GM19043 (cell line): ENCODE measurements around the gene WDR86.

Experiments
- ATAC-seq: cut with Tn5 transposase; IDR thresholded peaks from one replicate; pipeline ENCODE4 v1.9.1; 2021; ENCODE audit warnings: low read depth; ENCODE audit not compliant: unreplicated experiment

Gene WDR86

DNA sequence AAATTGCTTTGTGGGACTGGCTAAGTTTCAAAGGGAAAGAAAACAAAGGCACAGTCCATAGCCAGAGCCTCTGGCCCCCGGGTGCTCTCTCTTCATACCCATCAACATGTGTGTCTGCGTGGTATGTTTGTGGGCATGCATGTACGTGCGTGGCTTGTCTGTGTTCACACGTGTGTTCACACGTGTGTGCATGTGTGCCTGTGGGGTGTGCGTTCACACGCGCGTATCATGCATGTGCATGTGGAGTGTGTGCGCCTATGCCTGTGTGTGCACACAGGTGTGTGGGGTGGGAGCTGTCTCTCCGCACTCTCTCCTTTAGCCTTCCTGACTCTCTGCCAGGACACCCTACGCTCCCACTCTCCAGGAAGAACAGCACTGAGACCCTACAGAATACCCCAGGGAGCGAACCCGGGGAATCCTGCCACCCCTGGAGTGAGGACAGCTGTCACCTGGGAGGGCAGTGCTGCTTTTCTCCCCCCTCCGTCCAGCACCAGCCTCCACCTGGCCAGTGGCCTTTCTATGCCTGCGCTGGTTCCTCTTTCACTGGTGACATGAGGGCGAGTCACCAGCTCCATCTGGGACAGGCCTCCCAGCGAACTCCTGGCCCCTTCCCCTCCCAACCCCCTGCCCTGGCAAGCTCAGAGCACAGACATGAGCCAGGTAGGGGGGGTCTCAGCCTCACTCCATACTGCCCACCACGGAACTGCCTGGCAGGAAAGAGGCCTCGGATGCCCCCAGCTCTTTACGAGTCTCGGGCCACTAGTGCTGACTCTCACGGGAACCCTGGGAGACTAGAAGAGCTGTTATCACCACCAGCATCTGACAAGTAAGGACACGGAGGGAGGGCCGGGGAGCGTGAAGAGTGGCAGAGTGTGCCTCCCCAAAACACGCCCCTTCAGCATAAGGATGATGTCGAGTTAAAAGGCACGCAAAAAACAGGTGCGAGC lies 16.5 kb downstream of the WDR86 start:
- no peak for ATAC-seq

DNA sequence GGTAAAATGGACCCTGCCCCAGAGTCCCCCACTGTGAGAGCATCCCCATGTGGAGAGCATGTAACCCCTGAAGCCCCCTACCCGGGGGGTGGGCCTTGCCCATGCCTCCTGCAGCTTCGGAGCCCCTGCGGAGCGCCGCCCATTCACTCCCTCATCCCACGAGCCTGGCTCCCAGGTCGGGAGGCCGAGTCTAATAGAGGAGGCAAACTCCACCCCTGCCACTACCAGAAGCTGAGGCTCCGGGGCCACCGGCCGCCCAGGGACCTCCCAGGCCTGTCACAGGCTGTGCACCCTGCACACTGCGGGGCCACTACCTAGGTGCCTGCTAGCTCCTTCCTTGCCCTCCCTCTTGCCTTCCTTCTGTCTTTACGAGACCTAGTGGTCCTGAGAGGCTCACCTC lies 17.4 kb downstream of the WDR86 start:
- no peak for ATAC-seq

DNA sequence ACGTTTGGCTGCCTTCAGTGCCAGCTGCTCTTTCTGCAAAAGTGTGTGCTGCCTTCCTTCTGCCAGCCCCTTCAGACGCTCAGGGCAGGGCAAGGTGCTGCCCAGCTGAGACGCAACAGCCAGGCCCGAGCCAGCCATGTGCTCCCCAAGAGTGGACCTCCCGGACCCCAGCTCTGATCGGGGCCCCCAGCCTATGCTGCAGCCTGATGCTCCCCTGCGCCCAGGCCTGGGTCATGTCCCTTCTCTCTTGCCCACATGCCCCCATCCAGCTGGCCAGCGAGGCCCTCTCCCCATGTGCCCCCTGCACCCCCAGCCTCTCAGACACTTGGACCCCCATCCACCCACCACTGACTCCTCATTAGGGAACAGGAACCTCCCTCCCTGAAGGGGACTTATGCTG lies 17.8 kb downstream of the WDR86 start:
- no peak for ATAC-seq

DNA sequence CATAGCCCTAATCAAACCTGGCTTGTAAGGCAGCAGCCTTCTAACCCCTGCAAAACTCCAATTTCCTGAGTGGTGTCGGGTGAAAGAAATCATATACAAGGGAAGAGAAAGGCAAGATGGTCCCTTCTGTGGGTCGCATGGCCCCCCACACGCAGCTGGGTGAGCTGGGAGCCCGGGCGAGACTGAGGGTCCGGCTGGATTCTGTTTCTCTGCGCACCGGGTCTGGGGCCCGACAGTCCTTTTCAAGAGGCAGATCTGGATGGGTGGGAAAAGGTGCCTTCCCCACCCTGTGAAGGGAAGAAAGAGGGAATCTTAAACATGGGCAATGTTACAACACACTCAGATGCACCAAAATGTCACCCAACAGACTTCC lies 18.5 kb downstream of the WDR86 start:
- ATAC-seq = no peak

DNA sequence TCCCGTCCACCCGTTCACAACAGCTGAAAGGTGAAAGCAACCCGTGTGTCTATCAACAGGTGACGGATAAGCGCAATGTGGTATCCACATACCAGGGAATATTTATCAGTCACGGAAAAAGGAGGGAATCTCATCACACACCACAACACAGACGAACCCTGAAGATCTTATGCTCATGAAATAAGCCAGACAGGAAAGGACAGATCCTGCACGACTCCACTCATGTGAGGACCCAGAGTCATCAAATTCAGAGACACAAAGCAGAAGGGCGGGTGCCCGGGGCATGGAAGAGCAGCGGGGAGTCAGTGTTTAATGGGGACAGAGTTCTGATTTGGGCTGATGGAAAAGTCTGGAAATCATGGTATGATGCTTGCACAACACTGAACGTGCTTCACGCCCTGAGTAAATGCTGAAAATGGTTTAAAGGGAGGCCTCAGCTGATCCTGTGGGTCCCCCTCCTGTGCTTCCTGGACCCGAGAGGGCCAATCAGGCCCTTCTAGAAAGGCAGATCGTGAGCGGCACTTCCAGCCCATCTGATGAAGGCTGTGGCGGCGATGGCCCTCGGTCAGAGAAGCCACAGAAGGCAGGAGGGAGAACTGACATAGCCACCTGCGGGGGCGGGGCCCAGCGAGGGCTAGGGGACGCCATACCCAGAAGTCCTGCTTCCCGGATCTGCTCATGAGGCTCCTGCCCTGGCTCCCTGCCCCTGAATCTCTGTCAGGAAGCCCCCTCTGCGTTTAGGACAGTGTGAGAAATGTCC lies 19.1 kb downstream of the WDR86 start:
- ATAC-seq = no peak

DNA sequence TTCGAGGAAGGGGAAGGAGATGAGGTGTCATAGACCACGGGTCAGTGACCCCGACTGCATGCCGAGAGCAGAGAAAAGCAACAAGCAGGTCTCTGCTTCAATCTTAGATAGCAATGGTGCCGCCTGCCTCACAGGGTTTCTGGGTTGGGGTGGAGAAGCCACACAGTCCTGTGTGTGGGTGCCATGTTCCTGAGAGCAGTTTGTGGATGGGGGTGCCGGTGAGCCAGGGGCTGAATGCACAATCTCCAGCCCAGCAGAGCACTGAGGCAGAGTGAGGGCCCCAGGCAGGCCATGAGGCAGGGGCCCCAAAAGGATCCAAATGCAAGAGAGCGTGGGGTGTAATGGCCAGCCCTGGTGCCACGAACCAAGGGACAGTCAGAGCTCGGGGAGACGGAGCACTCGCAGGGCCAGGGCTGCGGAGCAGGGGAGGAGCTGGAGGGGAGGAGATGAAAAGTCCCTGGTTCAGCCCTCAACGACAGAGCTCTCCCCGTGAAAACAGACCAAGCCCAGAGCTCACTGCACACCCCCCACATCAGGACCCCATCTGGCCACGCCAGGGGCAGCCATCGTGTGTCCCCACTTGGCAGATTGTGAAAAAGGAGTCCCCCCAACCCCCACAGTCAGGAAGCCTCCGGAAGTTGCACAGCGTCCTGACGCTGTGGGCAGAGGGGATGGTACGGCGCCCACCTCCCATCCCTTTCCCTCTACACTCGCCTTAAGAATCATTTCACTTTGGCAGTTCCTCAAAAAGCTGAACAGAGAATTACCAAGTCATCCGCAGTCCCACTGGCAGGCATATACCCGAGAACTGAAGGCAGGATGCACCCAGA lies 19.9 kb downstream of the WDR86 start:
- no peak for ATAC-seq

DNA sequence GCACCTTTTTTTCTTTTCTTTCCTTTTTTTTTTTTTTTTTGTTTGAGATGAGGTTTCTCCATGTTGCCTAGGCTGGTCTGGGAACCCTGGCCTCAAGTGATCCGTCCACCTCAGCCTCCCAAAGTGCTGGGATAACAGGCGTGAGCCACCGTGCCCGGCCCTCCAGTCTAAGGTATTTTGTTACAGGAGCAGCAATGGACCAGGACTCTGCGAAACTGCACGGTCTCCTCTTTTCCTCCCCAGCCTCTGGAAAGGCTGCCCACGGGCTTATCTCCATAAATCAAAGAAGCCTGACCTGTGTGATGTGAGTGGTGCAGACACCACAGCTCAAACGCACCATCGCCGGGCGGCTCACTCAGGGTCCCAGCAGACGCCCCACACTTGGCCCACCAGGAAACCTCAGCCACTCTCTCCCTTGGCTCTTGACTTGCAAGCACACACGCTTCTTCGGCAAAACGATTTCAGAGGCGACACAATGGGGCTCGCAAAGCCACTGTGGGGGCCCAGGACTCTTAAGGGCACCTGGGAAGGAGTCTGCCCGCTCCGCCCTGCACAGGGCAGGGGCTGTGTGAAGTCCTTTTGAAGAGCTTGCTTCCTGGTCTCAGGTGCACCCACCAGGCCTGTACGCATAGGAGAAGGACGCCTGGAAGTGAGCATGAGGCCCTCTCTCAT lies 20.6 kb downstream of the WDR86 start:
- no peak for ATAC-seq

DNA sequence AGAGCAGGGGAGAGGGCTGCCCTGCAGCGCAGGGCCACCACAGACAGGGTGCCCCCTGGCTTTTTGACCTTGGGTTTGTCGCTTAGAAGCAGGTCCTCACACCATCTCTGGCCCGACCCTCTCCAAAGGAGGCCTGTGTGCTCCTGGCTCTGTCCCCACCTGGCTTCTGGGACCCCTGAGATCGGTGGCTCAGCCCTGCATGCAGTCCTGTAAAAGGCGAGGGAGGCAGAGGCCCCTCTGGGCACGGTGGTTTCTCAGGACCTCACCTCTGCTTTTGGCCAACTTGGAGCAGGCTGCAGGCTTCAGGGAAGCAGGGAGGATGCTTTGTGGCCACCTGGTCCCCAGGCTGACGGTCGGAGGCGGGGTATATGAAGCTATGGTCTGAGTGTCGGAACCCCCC lies 21.4 kb downstream of the WDR86 start:
- no peak for ATAC-seq

DNA sequence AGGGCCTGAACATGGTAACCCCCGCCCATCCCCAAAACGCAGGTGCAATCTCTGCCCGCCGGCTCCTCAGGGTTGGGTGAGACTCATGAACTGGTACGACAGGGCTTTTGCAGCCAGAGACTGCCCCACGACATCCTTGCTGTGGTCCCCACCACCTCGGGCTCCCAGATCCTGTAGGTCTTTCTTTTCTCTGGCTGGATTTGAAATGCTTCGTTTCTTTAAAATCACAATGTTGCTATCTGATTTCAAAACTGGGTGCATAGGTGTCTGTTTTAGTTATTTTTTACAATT lies 21.9 kb downstream of the WDR86 start:
- ATAC-seq = no peak

DNA sequence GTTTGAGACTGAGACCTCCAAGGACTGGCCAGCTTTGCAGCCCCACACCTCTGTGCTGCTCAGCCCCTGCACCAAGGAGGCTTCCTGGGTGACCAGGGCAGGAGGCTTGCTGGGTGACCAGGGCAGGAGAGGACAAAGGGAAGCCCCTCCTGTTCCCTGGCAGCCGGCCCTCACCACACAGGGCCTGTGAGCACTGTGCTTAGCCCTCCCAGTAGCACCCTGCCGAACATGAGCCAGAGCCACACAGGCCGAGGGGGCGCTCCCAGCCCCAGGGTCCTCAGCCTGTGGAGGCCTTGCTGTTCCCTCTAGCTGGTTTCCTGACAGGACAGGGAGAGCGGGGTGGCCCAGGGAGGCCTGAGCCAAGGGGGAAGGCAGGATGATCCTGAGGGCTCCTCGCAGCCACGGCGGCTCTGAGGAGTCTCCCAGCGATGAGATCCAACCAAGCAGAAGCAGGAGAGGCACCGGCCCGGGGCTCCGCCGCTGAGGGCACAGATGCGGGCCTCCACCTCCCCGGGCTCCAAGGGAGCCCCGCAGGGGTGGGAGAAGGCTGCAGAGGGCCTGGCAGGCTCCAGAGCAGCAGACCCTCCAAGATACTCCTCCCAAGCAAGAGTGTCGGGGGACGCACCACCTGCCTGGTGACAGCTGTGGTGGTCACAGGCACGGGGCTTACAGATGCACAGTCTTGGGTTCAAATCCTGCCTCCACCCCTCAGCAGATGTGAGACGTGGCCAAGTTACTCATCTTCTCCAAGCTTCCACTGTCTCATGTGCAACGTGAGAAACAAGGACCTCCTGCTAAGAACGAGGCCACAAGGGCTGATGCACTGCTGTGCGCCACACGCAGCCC lies 22.5 kb downstream of the WDR86 start:
- ATAC-seq = no peak

DNA sequence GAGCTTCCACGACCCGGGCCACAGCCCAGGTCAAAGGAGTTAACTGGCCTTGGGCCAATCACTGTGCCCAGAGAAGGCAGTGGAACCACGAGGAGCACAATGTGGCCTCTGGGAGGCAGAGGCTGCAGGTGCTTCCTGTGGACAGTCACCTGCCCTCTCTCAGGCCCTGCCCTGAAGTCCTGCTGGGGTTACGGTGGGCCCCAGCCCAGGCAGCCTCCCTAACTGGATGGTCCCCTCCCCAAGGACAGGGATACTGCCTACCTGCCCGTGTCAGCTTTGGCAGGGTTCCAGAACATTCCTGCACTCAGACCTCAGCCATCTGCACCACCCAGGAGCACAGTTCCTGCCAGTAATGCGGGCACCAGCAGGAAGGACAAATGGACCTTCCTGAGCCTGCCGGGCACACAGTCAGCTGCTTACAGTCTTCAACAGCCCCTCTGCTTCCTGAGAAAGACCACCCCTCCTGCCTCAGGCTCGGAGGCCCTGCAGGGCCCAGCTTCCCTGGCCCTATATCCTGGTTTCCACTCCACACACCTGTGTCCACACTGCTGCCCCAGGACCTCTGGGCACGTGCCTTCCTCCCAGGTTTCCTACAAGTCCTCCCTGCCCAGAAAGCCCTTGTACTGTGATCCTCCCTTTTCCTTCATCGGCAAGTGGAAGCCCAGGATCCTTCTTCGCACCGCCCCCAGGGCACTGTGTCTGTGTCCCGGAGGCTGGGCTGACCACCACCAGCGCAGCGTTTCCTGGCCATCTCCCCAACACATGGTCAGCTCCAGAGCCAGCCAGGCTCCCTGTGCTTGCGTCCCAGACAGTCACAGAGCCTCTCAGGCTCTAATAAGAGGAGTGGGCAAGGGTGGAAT lies 23.3 kb downstream of the WDR86 start:
- ATAC-seq = no peak

DNA sequence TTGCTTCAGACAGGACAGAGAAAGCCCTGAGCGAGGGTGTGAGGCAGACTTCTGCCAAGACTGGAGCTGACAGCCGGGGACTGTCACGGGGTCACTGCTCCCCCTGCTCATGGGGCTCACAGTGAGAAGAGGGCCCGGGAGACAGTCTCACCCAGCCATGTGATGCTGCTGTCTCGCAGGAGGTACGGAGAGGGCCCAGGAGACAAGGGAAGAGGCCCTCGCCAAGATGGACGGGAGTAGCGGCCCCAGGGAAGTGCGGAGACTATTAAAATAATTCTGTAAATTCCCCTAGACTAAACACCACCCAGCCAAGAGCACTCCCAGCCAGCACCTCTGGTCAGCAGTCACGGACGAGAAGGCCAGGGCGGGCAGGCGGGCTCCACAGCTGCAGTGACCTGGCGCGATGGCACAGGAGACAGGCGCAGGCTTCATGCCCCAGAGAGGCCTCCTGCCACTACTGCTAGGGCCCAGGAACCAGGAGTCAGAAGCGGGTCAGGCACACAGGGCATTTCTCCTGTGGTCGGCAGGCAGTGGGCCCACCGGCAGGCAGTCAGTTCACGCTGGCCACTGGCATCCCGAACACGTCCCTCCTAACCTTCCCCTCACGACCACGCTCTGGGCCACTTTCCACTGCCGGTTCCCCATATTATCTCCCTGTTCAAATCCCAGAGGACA lies 24.1 kb downstream of the WDR86 start:
- no peak for ATAC-seq

DNA sequence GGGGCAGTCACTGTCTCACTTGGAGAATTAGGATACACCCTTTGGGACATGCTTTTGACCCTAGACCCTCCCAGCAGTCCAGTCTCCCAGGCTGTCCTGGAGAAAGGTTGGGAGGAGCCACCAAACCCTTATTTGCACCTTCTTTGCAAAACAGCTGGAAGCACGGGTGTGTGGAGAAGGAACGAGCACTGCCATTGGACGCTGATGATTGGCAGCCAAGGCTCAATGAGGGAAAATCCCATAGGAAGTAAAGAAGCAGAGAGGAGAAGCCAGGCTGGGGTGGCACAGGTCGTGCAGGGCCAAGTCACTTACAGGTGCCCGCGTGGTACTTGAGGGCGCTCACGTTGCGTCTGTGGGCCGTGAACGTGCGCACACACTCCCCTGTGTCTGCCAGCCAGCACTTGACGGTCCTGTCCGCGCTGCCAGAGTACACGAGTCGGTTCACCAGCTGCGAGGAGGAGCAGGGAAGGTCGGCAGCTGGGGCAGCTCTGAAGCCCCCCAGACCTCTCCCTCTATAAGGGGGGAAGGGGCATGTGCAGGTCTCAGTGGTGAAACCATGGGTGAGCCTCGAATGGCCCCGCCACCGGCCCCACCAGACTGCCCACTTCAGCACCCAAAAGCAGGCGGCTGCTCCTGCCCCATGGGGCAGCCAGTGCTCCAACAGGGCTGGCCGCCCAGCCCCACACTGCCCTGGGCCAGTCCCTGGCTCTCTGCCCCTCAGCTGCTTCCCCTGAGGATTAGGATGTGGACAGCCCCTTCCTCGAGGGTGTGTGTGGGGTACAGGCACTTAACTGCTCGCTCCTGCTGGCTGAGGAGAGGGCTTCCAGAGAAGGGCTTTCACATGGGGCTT lies 24.8 kb downstream of the WDR86 start:
- ATAC-seq = no peak

DNA sequence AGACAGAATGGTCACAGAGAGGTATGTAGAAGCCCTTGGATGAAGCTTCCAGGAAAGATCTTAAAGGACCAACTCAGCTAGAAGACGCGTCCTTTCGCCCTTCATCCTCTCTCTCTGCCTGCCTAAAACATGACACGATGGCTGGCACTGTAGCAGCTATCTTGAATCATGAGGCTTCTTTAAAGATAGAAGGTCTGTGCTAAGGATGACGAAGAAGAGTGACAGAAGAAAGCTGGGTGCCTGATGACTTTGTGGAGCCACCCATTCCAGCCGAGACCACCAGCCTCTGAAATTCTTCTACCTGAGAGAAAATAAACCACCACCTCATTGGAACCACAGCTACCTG lies 25.5 kb downstream of the WDR86 start:
- ATAC-seq = no peak

DNA sequence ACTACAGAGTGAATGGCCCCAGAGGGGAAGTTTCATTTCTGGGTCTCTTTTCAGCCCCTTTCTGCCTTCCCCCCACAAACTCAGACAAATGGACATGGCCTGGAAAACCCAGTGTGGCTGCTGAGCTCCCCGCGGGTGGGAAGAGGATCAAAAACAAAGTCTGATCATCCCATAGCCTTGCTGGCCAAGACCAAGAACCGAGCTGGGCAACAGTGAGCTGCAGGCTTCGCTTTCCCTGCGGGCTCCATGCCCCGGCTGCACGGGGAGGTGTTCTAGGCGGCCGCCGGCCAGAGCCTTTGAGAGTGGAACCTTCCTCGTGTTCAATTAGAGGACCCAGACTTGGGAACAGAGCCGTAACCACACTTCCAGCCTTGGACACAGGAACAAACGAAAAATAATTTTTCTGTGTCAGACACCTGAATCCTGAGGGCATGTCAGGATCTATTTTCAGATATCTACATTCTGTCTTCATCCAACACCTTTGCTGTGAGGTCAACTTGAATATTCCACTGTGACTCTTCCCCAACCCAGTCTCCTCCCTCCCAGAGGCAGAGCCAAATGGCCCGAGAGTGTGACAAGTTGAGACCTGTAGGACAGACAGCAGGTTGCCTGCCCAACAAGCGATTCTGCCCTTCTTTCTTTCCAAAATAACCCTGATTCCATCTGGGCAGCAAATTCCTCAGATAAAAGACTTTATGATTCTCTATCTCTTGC lies 26.0 kb downstream of the WDR86 start:
- no peak for ATAC-seq

DNA sequence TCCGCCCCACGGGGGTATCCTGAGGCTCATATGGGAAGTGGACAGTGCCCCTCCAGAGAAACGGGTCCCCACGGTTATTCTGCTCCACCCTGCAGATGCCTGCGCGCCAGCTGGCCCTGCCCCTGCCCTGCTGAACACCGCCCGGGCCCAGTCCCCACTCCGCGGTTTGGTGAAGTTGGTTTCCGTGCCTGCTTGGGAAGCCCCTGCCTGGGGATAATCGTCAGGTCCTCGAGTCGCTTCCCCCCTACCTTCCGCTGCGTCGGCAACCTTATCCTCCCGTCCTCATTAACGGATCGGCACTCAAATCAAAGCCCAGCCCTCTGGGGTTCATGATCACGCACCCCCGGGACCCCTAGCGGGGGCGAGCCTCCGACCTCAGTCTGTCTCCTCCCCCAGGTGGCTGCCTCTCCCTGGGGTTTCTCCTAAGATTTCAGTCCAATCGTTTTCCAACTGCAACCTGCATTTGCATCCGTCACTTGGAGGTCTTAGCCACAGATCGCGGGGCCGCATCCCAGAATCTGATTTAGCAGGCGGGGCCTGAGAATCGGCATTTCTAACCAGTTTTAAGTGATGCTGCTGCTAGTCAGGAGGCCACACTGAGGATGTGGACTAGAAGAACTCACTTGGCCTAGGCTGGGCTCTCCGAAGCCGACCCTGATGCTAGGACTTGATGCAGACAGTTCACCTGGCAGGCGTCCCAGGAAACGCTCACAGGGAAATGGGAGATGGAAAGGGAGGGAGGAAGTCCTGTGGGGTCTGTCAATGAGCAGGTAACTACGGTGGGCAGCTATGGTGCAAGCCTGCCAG lies 27.6 kb downstream of the WDR86 start:
- no peak for ATAC-seq
